Cardiac muscle cell (in vitro differentiated cells and primary cell): Measurements from ENCODE around the gene DLL4. TPM values are rescaled to one million over a fixed set of nuclear protein-coding genes. Genes with fewer than 3 reads are reported as not detected.
"Not testable (repeated sequence)": the region's sequence is repeated elsewhere in the genome, so short reads cannot be mapped to it uniquely, and the experiment has no call there.

ENCODE experiments used
- DNase-seq, 2 donors: peaks; one replicate each; pipeline versions ENCODE4 v3.0.0 to v3.0.0-alpha.2; 2010 to 2017; ENCODE audit warnings: low read depth in 1 of 2, low spot score in 1 of 2
- H3K27ac ChIP-seq: fragments of 200-600 bp; sonication (generic); 2 replicates; pipeline ENCODE4 v1.5.1; 2016
- H3K27me3 ChIP-seq: fragments of 200-600 bp; sonication (generic); 2 replicates; pipeline ENCODE4 v1.6.0; 2016; ENCODE audit warnings: control low read depth
- H3K36me3 ChIP-seq: fragments of 200-600 bp; sonication (generic); 2 replicates; pipeline ENCODE4 v1.5.1; 2016; ENCODE audit warnings: control low read depth
- H3K4me1 ChIP-seq: fragments of 200-600 bp; sonication (generic); 2 replicates; pipeline ENCODE4 v1.8.1; 2017; ENCODE audit warnings: low read depth, mild to moderate bottlenecking, mixed run types
- H3K4me3 ChIP-seq: fragments of 200-600 bp; sonication (generic); 2 replicates; pipeline ENCODE4 v1.5.1; 2016; ENCODE audit warnings: mild to moderate bottlenecking
- H3K9me3 ChIP-seq: fragments of 200-600 bp; sonication (generic); 2 replicates; pipeline ENCODE4 v1.5.1; 2017; ENCODE audit warnings: low read depth, mild to moderate bottlenecking, control low read depth
- polyA plus RNA-seq: library from polyadenylated mRNA; unstranded; fragments of >200 nt; fragmentation: Nextera tagmentation; extraction: Ambion mirVana; gene quantifications from 2 replicates; pipeline ENCODE4 v1.2.1, GENCODE V29; 2016
- total RNA-seq: library from RNA; depleted of rRNA; stranded (reverse); fragments of >200 nt; gene quantifications from 2 replicates; pipeline ENCODE4 v1.2.3, GENCODE V29; 2016
- TF ChIP-seq, protein P1 (sequence below): IDR thresholded peaks from 2 replicates; pipeline ENCODE4 v1.5.1; 2012; ENCODE audit warnings: low read depth, mild to moderate bottlenecking, low read length

DLL4 gene
- total and polyA plus RNA-seq, 2 experiments from 2014 or later, result 0.71 TPM; not detected in 1

DNA sequence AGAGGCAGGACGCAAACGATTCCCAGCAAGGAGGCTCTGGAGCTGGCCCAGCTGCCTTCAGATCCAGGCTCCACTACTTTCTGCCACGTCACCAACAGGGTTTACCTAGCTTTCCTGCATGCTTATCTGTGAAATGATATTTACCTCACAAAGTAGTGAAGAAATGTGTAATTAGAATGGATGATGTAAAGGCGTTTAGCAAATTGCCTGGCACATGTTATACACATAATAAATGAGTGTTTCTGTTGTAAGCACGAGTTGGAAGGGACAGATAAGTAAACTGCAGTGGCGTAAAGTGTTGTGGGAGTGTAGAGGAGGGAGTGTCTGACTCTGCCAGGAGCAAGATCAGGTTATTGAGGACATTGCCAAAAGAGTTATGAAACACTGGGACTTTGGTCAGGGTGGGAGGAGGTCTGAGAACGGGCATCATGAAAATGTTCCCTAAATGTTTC, 20.6 kb downstream of the DLL4 start:
- H3K4me1 ChIP-seq, result no peaks in the 10 kb centered on the region
- peak in 1 of 2 donors; percentile 50 for DNase-seq
- no peaks in the 10 kb centered on the region for H3K9me3 ChIP-seq
- no peak overlapping the region for H3K4me3 ChIP-seq
- TF ChIP-seq, protein P1, sequence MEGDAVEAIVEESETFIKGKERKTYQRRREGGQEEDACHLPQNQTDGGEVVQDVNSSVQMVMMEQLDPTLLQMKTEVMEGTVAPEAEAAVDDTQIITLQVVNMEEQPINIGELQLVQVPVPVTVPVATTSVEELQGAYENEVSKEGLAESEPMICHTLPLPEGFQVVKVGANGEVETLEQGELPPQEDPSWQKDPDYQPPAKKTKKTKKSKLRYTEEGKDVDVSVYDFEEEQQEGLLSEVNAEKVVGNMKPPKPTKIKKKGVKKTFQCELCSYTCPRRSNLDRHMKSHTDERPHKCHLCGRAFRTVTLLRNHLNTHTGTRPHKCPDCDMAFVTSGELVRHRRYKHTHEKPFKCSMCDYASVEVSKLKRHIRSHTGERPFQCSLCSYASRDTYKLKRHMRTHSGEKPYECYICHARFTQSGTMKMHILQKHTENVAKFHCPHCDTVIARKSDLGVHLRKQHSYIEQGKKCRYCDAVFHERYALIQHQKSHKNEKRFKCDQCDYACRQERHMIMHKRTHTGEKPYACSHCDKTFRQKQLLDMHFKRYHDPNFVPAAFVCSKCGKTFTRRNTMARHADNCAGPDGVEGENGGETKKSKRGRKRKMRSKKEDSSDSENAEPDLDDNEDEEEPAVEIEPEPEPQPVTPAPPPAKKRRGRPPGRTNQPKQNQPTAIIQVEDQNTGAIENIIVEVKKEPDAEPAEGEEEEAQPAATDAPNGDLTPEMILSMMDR, result no peak
- H3K27ac ChIP-seq, result no peak overlapping the region
- no peaks in the 10 kb centered on the region for H3K36me3 ChIP-seq
- H3K27me3 ChIP-seq, result peaks cover 8% of the 10 kb centered on the region

DNA sequence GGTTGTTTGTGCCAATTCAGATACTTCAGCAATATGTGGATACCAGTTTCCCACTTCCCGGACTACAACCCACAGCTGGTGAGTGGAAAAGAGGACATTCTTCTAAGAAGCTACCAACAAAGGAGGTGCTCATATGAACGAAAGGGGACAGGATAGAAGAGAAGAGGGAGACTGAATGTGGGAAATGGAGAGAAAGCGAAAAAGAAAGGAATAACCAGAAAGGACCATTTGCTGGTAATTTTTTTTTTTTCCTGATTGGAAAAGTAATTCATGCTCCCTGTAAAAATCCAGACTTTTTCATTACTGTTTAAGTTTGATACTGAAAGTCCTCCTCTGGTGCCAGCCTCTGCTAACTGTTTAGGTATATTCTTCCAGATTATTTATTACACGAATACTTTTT, 22.6 kb downstream of the DLL4 start:
- H3K27ac ChIP-seq, result no peak overlapping the region
- no peaks in the 10 kb centered on the region for H3K4me1 ChIP-seq
- no peaks in the 10 kb centered on the region for H3K27me3 ChIP-seq
- DNase-seq, result no peak
- H3K4me3 ChIP-seq, result no peak overlapping the region
- no peaks in the 10 kb centered on the region for H3K9me3 ChIP-seq
- no peaks in the 10 kb centered on the region for H3K36me3 ChIP-seq
- TF ChIP-seq, protein P1, result no peak

DNA sequence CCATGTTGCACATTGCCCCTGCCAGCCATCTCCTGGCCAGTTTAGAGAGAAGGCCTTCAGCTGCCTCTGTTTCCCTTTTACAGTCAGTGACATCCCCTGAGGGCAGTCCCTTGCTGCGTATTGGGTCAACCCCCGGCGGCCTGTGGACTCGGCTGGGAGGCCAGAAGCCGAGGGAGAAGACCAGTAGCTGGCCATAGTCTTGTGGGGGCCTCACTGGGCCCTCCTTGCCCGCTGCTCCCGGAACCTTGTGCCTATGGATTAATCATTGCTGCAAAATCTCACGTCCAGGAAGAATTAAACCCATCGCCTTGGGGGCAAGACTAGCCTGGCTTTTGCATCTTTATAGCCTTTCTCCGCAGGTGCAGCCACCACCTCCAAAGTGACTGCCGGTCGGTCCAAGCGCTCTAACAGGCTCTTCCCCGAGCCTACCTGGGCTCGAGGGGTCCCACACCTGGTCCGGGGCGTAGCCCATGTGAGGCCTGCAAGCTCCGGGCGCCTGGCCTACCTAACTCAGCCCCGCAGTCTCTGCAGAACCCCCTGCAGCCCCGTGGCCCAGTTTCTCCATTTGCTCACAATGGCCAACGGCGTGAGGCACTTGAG, 23.3 kb downstream of the DLL4 start:
- TF ChIP-seq, protein P1, result no peak
- Histone ChIP-seq H3K4me1 (no peaks in the 10 kb centered on the region), H3K27me3 (no peaks in the 10 kb centered on the region), H3K9me3 (no peaks in the 10 kb centered on the region), H3K4me3 (peak overlapping the region; percentile 60), H3K36me3 (no peaks in the 10 kb centered on the region), H3K27ac (no peak overlapping the region)
- DNase-seq, result no peak

DNA sequence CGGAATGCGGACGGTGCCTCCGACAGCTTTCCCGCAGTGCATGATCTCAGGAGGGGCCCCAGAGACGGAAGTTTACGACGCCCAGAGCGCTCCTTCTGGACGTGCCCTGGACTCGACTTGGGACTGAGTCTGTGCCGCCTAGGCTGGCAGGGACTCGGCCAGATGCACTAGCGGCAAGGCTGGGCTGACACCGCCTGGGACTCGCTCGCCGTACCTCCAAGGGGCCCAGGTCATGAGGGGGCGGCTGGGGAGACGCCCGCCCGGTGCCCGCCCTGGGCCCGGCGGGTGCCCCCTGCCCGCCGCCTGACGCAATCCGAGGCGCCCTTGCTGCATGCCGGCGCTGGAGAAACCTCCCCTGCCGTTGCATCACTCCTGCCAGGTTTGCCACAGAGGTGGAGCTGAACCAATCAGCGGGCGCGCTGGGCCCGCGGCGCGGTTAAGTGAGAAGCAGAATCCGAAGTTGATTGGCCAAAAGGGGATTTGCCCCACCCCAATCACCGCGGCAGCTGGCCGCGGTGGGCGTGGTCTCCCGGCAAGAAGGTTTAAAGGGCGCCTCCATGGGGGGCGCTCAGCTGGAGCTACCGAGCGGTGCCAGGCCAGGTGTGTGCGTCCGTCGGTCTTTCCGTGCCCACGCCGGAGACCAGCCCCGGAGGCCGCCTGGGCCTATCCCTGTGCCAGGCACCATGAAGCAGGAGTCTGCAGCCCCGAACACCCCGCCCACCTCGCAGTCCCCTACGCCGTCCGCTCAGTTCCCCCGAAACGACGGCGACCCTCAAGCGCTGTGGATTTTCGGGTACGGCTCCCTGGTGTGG, 24.0 kb downstream of the DLL4 start, which contains the start of gene CHAC1:
TSS of gene CHAC1 (plus strand) at position 571 of the 812 bp plus-strand sequence. CDS start at position 684, 113 bp downstream.
- H3K27me3 ChIP-seq, result no peaks in the 10 kb centered on the region

DNA sequence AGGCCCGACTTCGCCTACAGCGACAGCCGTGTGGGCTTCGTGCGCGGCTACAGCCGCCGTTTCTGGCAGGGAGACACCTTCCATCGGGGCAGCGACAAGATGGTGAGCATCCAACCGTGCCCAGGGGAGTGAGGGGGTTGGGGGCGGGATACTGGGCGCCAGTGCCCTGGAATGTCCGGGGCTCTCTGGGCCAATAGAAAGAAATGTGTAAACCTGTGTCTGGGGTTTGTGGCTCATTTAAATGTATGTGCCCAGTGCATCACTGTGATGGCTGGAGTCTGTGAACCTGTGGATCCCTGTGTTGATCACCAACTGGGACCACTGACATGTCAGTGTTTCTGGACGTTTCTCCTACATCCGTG, 24.6 kb downstream of the DLL4 start:
- peak in 1 of 2 donors; percentile 21 for DNase-seq
- TF ChIP-seq, protein P1, result no peak
- Histone ChIP-seq H3K27ac (no peak overlapping the region), H3K4me1 (no peaks in the 10 kb centered on the region), H3K36me3 (no peaks in the 10 kb centered on the region), H3K9me3 (no peaks in the 10 kb centered on the region), H3K27me3 (no peaks in the 10 kb centered on the region), H3K4me3 (peak overlapping the region; percentile 60)

More for the DNA sequence above, 24.0 kb downstream of the DLL4 start, which contains the start of gene CHAC1:
- no peaks in the 10 kb centered on the region for H3K36me3 ChIP-seq
- H3K9me3 ChIP-seq, result no peaks in the 10 kb centered on the region
- H3K4me3 ChIP-seq, result peak within 1 kb of the TSS; percentile 60
- peak; percentile 96 to 98 for DNase-seq
- no peaks in the 10 kb centered on the region for H3K4me1 ChIP-seq
- H3K27ac ChIP-seq, result no peak within 1 kb of the TSS
- TF ChIP-seq, protein P1, result no peak

DNA sequence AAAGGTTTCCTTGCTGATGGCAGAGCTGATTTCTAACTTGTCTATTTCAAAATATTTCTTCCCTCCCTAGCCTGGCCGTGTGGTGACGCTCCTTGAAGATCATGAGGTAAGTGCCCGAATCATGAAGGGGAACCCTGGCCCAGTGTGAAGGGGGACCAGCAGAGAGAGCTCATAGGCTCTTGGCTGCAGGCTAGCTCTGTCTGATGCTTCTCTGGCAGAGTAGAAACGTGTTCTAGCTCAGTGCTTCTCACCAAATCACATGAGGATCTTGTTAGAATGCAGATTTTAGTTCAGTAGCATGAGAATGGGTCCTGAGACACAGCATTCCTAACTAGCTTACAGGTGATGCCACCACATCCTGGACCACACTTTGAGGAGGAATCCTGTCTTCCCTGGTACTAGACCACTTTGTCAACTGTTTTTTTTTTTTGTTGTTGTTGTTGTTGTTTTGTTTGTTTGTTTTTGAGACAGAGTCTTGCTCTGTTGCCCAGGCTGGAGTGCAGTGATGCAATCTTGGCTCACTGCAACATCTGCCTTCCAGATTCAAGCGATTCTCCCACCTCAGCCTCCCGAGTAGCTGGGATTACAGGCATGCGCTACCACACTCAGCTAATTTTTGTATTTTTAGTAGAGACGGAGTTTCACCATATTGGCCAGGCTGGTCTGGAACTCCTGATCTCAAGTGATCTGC, 25.2 kb downstream of the DLL4 start:
- not testable (repeated sequence) for H3K36me3 ChIP-seq, H3K27ac ChIP-seq, H3K27me3 ChIP-seq, DNase-seq, H3K9me3 ChIP-seq, H3K4me1 ChIP-seq, H3K4me3 ChIP-seq
